GM18499 (cell line): ENCODE data around the gene IGF1R.

Experiments used
- ATAC-seq: cut with Tn5 transposase; IDR thresholded peaks from one replicate; pipeline ENCODE4 v1.9.1; 2021; ENCODE audit warnings: moderate number of reproducible peaks; ENCODE audit not compliant: insufficient read depth, unreplicated experiment

IGF1R gene

DNA sequence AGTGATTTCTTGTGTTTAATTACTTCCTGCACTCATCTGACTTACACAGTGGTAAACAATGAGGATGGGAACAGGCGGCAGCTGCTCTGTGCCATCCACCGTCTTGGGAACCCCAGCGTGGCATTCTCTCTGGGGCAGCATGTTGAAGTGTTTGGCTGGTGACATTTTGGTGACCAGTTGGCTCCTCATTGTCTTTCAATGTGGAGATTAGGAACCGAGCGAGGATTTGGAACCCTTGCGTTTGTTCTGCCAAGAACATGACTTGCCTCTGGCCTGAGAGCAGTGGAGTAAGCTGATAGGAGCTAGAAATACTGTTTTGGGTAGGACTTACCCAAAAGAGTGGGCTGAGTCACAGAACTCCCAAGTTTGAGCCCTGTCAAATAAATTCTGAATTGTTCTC, 88.8 kb downstream of the IGF1R start:
- no peak for ATAC-seq

DNA sequence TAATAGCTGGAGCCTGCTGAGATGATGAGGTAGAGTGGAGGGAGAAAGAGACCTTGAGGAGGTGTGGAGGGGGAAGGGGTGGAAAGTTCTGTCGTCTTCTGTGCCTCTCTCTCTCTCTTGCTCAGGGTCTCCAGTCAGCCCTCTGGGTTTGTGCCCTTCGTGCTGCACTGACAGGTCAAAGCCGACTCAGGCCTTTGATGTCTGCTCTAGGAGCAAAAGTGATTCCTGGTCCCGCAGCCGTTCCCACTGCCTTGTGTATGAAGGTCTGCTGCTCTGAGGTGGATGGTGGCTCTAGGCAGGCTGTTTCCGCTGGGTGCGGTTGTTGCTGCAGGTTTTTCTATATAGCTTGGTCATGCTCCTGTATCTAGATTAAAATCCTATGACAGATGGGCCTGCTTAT, 89.4 kb downstream of the IGF1R start:
- no peak for ATAC-seq

DNA sequence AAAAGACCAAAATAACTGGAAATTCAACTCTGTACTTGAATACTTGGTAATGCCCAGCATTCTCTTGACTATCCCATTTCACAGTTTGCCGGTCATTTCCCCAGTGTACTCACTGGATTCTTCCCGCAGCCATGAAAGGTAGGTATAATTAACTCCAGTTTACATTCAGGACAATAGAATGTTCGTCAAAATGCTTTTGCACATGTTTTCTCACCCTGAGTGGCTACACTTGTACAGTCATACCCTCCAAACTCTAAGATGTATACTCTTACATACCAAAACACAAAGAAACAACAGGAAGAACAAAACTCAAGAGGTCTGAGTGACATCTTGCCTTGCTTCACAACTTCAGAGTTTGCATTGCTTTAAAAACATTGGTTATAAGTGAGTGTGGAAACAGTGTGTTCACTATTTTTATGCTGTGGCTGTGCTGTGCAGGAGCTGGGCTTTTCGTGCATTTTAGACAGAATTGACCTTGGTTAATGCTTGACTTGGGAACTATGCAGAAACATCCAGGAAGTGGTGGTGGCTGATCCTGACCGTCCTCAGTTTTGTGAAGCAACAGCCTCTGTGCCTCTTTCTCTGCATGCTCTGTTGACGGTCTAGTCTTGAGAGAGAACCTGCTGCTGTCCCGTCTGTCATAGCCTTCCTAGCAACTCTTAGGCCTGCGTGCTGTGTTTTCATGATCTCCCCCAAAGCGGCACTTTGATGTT, 90.5 kb downstream of the IGF1R start:
- no peak for ATAC-seq

GRCh38 chr15:98740295-98740694, 92.0 kb downstream of the IGF1R start:
- ATAC-seq, result no peak

GRCh38 chr15:98740963-98741362, 92.6 kb downstream of the IGF1R start:
- ATAC-seq, result no peak

DNA sequence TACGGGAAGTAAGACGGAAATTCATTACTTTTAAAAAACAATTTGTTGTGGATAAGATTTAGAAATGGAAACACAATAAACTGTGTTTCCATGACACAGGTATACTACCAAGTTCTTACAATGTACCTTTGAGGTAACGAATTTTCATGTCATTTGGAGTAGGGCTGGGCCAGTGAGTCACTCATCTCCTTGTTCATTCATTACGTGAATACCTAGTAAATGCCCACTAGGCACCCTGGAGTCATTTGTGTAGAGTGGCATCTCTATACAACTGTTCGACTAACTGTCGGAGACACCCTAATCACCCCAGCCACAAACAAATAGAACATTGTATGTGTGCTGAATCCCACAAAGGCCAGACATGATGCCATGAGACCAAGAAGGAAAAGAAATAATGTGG, 94.8 kb downstream of the IGF1R start:
- no peak for ATAC-seq

GRCh38 chr15:98744506-98744905, 96.2 kb downstream of the IGF1R start:
- no peak for ATAC-seq

GRCh38 chr15:98745179-98745578, 96.8 kb downstream of the IGF1R start:
- no peak for ATAC-seq

GRCh38 chr15:98745650-98746374, 97.5 kb downstream of the IGF1R start:
- no peak for ATAC-seq

DNA sequence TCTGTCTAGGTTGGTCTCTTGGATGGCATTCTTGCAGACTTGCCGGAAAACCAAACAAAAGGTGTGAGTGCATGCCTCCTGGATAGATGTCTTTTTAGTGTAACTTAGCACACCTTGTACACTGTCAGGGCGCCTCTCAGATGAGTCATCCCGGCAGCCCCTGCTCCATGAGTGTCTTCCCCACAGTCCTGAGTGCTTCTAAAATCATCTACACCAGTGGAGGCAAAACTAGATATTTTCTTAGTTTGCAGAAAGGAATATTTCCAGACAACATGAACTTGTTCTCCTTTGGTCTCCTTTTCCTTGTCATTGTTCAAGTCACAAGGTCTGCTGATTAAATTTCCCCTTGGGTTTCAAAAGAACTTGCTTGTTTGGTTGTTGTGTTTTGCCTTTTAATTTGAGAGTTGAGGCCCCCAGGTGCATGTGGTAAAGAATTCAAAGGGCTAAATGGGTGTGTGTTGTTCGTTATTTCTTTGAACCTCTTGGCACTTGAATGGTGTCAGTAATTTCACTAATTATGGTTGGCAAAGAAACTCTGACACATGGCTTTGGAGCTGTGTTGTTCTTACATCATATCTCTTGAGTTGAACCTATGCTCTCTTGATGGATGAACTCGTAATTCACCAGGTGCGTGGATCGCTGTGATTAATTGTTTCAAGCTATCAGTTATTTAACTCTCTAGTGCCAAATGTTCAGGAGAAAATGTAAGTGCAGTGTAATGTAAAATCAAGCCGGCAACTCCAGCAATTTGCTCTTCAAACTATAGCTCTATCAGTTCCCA, 98.2 kb downstream of the IGF1R start:
- ATAC-seq, result no peak

DNA sequence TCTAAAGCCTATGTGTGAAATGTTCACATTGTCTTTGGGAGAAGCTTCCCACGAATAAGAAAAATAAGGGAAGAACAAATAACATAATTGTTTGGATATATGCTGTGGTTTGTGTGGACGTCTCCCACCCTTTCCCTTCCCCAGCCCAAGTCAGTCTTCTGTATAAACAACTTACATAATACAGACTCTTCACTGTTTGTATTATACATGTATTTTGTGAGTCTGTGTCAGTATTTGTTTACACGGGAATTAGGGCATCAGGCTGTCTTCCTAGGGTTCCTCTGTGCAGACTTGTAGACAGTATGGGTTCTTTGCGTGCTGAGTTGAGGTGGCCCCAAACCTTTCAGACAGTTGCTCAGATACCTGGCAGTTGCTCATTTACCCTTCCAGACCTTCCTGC, 103.4 kb downstream of the IGF1R start:
- ATAC-seq, result no peak

DNA sequence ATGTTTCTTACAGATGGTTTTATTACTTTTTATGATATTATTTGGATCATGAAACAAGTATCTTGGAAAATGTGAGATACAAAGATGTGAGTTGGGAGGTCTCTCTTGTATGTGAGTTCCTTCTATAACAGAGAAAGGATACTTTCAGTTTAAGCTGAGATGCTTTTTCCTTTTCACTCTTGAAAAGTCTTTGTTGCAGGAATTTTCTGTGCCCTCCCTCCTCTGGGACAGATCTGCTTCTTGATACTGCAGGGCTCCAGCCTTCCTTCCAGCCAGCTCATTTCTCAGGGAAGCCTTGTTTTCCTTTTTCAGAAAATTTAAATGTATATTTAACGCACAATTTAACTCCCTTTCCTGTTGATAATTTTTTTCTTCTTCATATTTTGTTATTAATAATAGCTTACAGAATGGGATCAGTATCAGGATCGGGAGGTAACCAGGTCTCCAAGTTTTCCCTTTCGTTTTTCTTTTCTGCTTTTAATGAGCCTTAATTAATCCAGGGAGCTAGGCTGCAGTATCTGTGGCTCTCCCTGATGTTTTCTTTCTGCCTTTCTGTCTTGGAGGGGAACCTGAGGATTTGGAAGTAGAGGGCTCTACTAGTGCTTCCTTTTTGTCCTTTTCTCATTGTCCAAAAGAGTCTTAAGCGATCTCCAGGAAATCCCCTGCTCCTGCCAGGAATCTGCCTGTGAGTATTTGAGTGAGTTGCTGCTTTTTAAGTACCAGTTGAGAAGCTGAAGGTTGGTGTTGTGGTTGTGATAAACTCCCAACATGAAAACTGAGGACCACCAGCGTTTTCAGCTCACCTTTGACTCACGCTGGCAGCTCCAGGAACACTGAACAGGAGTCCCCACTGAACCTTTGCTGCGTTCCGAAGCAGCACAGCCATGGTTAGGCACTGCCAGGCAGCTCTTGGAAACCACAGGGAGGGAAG, 105.7 kb downstream of the IGF1R start:
- no peak for ATAC-seq

DNA sequence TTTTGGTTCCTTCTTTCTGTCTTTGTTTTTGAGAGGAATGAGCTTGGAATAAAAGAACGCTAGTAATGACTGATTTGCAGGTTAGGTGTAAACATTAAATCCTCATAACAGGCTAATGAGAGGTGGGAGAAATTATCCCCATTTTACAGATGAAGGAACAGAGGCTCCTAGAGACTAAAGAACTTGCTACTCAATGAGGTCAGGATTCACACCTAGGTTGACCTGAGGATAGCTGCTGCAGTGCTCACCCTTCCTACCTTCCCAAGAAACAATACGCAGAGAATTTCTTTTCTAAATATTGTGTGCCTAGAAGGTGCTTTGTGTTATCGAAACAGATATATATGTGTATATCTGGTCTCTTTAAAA, 106.3 kb downstream of the IGF1R start:
- no peak for ATAC-seq

DNA sequence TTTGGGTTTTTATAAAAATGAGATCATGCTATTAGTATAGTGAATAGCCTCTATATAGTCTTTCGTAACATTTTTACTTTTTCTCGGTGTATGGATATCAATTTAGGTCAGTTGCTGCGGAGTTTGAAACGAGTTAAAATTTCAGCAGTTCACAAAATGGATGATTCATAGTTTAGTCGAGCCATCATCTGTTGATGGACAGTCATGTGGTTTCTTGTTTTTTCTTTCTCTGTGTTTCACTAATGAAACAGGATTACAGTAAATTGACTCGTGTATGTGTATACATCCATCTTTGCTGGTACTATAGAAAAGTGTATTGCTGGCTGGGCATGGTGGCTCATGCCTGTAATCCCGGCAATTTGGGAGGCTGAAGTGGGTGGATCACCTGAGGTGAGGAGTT, 106.8 kb downstream of the IGF1R start:
- no peak for ATAC-seq

DNA sequence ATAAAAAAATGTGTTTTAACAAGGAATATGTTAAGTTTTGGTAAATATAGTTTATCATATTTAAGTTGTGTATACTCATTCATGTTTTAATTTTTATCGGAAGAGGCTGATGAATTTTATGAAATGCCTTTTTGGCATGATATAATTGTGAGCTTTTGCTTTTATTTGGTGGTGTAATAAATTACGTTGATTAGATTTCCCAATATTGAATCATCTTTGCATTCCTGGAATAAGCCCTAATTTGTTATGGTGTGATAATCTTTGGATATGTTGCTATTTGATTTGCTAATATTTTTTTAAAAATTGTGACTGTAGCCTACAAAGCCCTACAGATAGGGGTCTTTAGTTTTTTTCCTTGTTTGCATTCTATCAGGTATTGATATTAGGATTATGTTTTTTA, 107.4 kb downstream of the IGF1R start:
- ATAC-seq, result no peak

- ATAC-seq, result no peak
Measured at GRCh38 chr15:98758224-98758623, 109.9 kb downstream of the IGF1R start.

DNA sequence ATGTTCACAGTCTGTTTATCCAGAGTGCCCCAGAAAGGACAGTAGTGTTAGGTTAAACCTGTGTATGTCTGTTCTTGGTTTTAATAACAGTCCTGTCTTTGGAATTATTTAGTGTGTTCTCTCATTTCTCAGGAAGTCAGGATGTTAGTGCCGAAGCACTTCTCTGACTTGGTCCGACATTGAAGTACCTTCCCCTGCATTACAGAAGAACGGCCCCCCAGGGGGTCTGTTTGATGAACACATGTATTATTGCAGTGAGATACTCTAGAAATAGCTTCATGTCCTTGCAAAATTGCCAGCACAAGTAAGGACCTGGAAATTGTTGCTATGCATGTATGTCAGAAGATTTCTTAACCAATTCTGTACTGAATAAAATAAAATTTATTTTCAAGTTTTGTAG, 110.9 kb downstream of the IGF1R start:
- no peak for ATAC-seq

DNA sequence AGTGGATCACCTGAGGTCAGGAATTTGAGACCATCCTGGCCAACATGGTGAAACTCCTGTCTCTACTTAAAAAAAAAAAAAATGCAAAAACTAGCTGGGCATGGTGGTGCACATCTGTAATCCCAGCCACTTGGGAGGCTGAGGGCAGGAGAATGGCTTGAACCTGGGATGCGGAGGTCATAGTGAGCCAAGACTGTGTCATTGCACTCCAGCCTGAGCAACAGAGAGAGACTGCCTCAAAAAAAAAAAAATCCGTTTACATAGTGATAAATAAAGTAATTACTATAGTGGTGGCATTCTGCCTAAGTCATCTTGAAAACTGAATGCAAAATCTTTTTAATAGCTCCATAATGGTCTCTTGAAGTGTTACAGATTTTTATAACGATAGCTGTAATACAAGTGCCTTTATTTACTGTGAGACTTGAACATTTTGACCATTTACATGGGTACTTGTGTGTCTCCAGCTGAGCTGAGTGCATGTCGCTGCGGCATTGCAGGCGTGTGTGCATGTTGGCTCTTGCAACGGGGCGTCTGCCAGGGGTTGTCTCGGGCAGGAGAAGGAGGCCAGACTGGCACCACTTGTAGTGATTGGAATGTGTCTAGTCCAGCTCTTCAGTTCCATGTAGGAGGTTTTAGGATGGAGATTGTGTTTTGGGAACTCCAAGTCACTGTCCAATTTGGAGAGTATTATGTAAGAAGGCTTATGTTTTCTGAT, 111.9 kb downstream of the IGF1R start:
- no peak for ATAC-seq

- ATAC-seq, result no peak
Measured at GRCh38 chr15:98760975-98761374, 112.6 kb downstream of the IGF1R start.

DNA sequence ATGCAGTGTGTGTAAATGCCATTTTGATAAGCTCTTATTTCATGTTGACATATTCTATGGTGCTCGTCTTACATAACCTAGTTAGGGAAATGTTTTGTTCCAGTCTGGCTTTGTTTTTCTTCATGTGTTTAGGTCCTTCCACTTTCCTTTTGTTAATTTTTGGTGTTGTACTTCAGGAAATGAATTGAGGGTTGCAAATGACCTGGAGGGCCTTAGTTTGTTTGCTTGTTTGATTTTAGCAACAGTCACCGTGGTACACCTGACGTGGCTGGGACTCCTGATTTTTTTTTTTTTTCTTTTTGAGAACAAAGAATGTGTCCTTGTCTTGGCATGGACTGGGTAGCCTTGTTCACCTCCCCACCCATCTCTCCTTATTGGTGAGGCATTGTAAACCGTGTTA, 114.8 kb downstream of the IGF1R start:
- no peak for ATAC-seq
